Suprapubic skin (tissue), 3 donors: Measurements from ENCODE around the gene ARL4D.

Experiments used
- POLR2A ChIP-seq, 2 donors: fragments of 450-650 bp; IDR thresholded peaks; one replicate each; pipeline ENCODE4 v1.6.1; 2017; ENCODE audit warnings: antibody characterized with exemption in 2 of 2, mild to moderate bottlenecking in 2 of 2, moderate library complexity in 2 of 2
- TF ChIP-seq, protein P1 (sequence below), 2 donors: fragments of 200-600 bp in 1 of 2; fragments of 450-650 bp in 1 of 2; sonication (generic) in 1 of 2; IDR thresholded peaks; one replicate each; pipeline ENCODE4 v1.5.1; 2016 to 2019; ENCODE audit warnings: antibody characterized with exemption in 2 of 2, mild to moderate bottlenecking in 1 of 2, moderate library complexity in 1 of 2

DNA sequence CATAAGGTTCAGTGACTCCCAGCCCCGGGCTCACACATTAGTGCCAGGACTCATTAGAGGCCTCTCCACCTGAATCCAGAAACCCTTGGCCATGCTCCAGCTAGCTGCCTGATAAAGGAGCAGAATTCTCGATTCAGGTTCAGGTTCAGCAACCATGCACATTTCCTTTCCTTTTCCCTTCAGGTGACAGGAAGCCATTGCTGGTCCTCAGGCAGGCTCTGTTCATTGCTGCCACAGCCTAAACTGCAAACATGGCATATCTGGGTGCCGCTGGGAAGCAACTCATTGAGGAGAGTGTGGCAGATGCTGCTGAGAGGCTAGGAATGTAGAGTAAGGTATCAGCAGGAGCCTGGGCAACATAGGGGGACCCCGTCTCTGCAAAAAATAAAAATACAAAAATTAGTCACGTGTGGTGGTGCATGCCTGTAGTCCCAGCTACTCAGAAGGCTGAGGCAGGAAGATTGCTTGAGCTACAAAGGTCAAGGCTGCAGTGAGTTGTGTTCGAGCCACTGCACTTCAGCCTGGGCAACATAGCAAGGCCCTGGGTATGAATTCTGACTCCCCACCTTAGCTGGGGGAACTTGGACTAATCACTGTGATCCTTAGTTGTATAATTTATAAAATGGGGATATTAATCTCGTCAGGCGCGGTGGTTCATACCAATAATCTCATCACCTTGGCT lies 28.7 kb downstream of the ARL4D start:
- TF ChIP-seq, protein P1, sequence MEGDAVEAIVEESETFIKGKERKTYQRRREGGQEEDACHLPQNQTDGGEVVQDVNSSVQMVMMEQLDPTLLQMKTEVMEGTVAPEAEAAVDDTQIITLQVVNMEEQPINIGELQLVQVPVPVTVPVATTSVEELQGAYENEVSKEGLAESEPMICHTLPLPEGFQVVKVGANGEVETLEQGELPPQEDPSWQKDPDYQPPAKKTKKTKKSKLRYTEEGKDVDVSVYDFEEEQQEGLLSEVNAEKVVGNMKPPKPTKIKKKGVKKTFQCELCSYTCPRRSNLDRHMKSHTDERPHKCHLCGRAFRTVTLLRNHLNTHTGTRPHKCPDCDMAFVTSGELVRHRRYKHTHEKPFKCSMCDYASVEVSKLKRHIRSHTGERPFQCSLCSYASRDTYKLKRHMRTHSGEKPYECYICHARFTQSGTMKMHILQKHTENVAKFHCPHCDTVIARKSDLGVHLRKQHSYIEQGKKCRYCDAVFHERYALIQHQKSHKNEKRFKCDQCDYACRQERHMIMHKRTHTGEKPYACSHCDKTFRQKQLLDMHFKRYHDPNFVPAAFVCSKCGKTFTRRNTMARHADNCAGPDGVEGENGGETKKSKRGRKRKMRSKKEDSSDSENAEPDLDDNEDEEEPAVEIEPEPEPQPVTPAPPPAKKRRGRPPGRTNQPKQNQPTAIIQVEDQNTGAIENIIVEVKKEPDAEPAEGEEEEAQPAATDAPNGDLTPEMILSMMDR (IDR thresholded peaks at IDR 0.05): no peak
- no peak for TF ChIP-seq POLR2A (IDR thresholded peaks at IDR 0.05)
